Superior temporal gyrus (tissue), 1 donor: Measurements from ENCODE around the gene KRT39.
"Not testable (repeated sequence)": the region's sequence is repeated elsewhere in the genome, so short reads cannot be mapped to it uniquely, and the experiment has no call there.

Experiments
- DNase-seq: peaks from one replicate; pipeline ENCODE4 v3.0.0-alpha.2; 2016; ENCODE audit errors: extremely low spot score

KRT39 gene

GRCh38 chr17:40966848-40967247 is at the start of gene KRT39:
KRT39 (minus strand) TSS chr17:40966948; CDS start chr17:40966856, 92 bp downstream.
- no peak for DNase-seq

GRCh38 chr17:41015454-41015853 is 48.7 kb upstream of the KRT39 start:
- DNase-seq, result no peak

- no peak for DNase-seq
Observed at GRCh38 chr17:41013606-41014005, 46.9 kb upstream of the KRT39 start.

- DNase-seq, result no peak
Observed at GRCh38 chr17:41013181-41013580, 46.4 kb upstream of the KRT39 start.

GRCh38 chr17:41012326-41013120 is 45.8 kb upstream of the KRT39 start:
- no peak for DNase-seq

- peak; percentile 10 for DNase-seq
Observed at GRCh38 chr17:41010441-41010840, 43.7 kb upstream of the KRT39 start.

GRCh38 chr17:41009936-41010335 is 43.2 kb upstream of the KRT39 start:
- no peak for DNase-seq

- no peak for DNase-seq
Observed at GRCh38 chr17:41009301-41009760, 42.6 kb upstream of the KRT39 start.

- no peak for DNase-seq
Observed at GRCh38 chr17:41008811-41009210, 42.1 kb upstream of the KRT39 start, which contains the start of gene KRTAP3-1. KRTAP3-1 (minus strand) TSS chr17:41009128; CDS start chr17:41009074, 54 bp downstream.

- DNase-seq, result no peak
Observed at GRCh38 chr17:41004397-41004796, 37.6 kb upstream of the KRT39 start.

GRCh38 chr17:41003926-41004325 is 37.2 kb upstream of the KRT39 start:
- DNase-seq, result no peak

- no peak for DNase-seq
Observed at GRCh38 chr17:41002814-41003213, 36.1 kb upstream of the KRT39 start.

GRCh38 chr17:41001795-41002194 is 35.0 kb upstream of the KRT39 start:
- no peak for DNase-seq

- not testable (repeated sequence) for DNase-seq
Observed at GRCh38 chr17:40999563-40999962, 32.8 kb upstream of the KRT39 start, which contains the start of gene KRTAP3-2. KRTAP3-2 (minus strand) TSS chr17:40999906; CDS start chr17:40999853, 53 bp downstream.

GRCh38 chr17:40997361-40997760 is 30.6 kb upstream of the KRT39 start:
- DNase-seq, result no peak

GRCh38 chr17:40996829-40997228 is 30.1 kb upstream of the KRT39 start:
- no peak for DNase-seq

- no peak for DNase-seq
Observed at GRCh38 chr17:40995116-40995515, 28.4 kb upstream of the KRT39 start.

- no peak for DNase-seq
Observed at GRCh38 chr17:40993839-40994238, 27.1 kb upstream of the KRT39 start, which contains the start of gene KRTAP3-3. KRTAP3-3 (minus strand) TSS chr17:40994164; CDS start chr17:40994097, 67 bp downstream.

GRCh38 chr17:40993084-40993483 is 26.3 kb upstream of the KRT39 start:
- no peak for DNase-seq

- DNase-seq, result no peak
Observed at GRCh38 chr17:40992666-40993065, 25.9 kb upstream of the KRT39 start.

- DNase-seq, result no peak
Observed at GRCh38 chr17:40986920-40987319, 20.2 kb upstream of the KRT39 start.

GRCh38 chr17:40984226-40984625 is 17.5 kb upstream of the KRT39 start, which contains the start of gene KRT40:
KRT40 (minus strand) TSS chr17:40984326; CDS start chr17:40984273, 53 bp downstream.
- no peak for DNase-seq

GRCh38 chr17:40981115-40981514 is 14.4 kb upstream of the KRT39 start:
- DNase-seq, result no peak
